Retina (tissue), 1 donor: ENCODE data around the gene SIM1.
"Not testable (repeated sequence)": the region's sequence is repeated elsewhere in the genome, so short reads cannot be mapped to it uniquely, and the experiment has no call there.

Source experiments
- DNase-seq: peaks from one replicate; pipeline ENCODE4 v3.0.0-alpha.2; 2016

Gene SIM1

GRCh38 chr6:100426241-100426640 is 38.5 kb downstream of the SIM1 start:
- no peak for DNase-seq

GRCh38 chr6:100420711-100421110 is 44.0 kb downstream of the SIM1 start:
- DNase-seq: no peak

GRCh38 chr6:100417036-100417435 is 47.7 kb downstream of the SIM1 start:
- DNase-seq: no peak

- DNase-seq: no peak
These were observed 49.0 kb downstream of the SIM1 start for GRCh38 chr6:100415768-100416167.

GRCh38 chr6:100412872-100413271 is 51.8 kb downstream of the SIM1 start:
- no peak for DNase-seq

GRCh38 chr6:100404051-100404450 is 60.7 kb downstream of the SIM1 start:
- no peak for DNase-seq

- no peak for DNase-seq
These were observed 71.2 kb downstream of the SIM1 start for GRCh38 chr6:100393493-100393892.

- DNase-seq: no peak
These were observed 72.3 kb downstream of the SIM1 start for GRCh38 chr6:100392423-100392822.

- peak; percentile 14 for DNase-seq
These were observed 75.7 kb downstream of the SIM1 start for GRCh38 chr6:100388868-100389519.

GRCh38 chr6:100382767-100383195 is 81.9 kb downstream of the SIM1 start:
- no peak for DNase-seq

- no peak for DNase-seq
These were observed 82.7 kb downstream of the SIM1 start for GRCh38 chr6:100382031-100382430.

- DNase-seq: no peak
These were observed 83.6 kb downstream of the SIM1 start for GRCh38 chr6:100381111-100381510.

- no peak for DNase-seq
These were observed 85.3 kb downstream of the SIM1 start for GRCh38 chr6:100379386-100379785.

GRCh38 chr6:100378576-100378975 is 86.1 kb downstream of the SIM1 start:
- DNase-seq: no peak

GRCh38 chr6:100376103-100376502 is 88.6 kb downstream of the SIM1 start:
- no peak for DNase-seq

GRCh38 chr6:100372326-100373091 is 92.2 kb downstream of the SIM1 start:
- no peak for DNase-seq

GRCh38 chr6:100371591-100371990 is 93.1 kb downstream of the SIM1 start:
- DNase-seq: no peak

GRCh38 chr6:100370265-100370664 is 94.5 kb downstream of the SIM1 start:
- no peak for DNase-seq

- DNase-seq: no peak
These were observed 98.3 kb downstream of the SIM1 start for GRCh38 chr6:100366419-100366818.

GRCh38 chr6:100363651-100364050 is 101.1 kb downstream of the SIM1 start:
- no peak for DNase-seq

GRCh38 chr6:100354736-100355641 is 109.7 kb downstream of the SIM1 start:
- DNase-seq: not testable (repeated sequence)

- DNase-seq: no peak
These were observed 111.3 kb downstream of the SIM1 start for GRCh38 chr6:100353276-100354015.

GRCh38 chr6:100350139-100350538 is 114.6 kb downstream of the SIM1 start:
- no peak for DNase-seq
